HG03097 (cell line): Measurements from ENCODE around the gene DNMT3B.
"Not testable (repeated sequence)": the region's sequence is repeated elsewhere in the genome, so short reads cannot be mapped to it uniquely, and the experiment has no call there.

Experiments
- ATAC-seq: cut with Tn5 transposase; IDR thresholded peaks from one replicate; pipeline ENCODE4 v1.9.1; 2021; ENCODE audit not compliant: unreplicated experiment, low FRiP score

DNMT3B gene

GRCh38 chr20:32762754-32763201, 593 bp downstream of the DNMT3B start:
- peak; percentile 3 for ATAC-seq

GRCh38 chr20:32763202-32764004, 1.2 kb downstream of the DNMT3B start:
- ATAC-seq, result no peak

GRCh38 chr20:32764005-32764960, 2.1 kb downstream of the DNMT3B start:
- no peak for ATAC-seq

- ATAC-seq, result not testable (repeated sequence)
Observed at GRCh38 chr20:32765230-32765875, 3.2 kb downstream of the DNMT3B start.

- ATAC-seq, result no peak
Observed at GRCh38 chr20:32767418-32768198, 5.4 kb downstream of the DNMT3B start.

- ATAC-seq, result no peak
Observed at GRCh38 chr20:32772046-32772445, 9.9 kb downstream of the DNMT3B start.

- ATAC-seq, result no peak
Observed at GRCh38 chr20:32773223-32773622, 11.0 kb downstream of the DNMT3B start.

GRCh38 chr20:32773855-32774254, 11.7 kb downstream of the DNMT3B start:
- ATAC-seq, result no peak

- ATAC-seq, result no peak
Observed at GRCh38 chr20:32775336-32775991, 13.3 kb downstream of the DNMT3B start.

- no peak for ATAC-seq
Observed at GRCh38 chr20:32777177-32777956, 15.2 kb downstream of the DNMT3B start.

- ATAC-seq, result no peak
Observed at GRCh38 chr20:32779500-32780211, 17.5 kb downstream of the DNMT3B start.

- ATAC-seq, result no peak
Observed at GRCh38 chr20:32780278-32780677, 18.1 kb downstream of the DNMT3B start.

- ATAC-seq, result no peak
Observed at GRCh38 chr20:32780749-32781655, 18.8 kb downstream of the DNMT3B start.

- no peak for ATAC-seq
Observed at GRCh38 chr20:32784369-32785080, 22.3 kb downstream of the DNMT3B start.

GRCh38 chr20:32786059-32786760, 24.0 kb downstream of the DNMT3B start:
- ATAC-seq, result no peak

GRCh38 chr20:32787168-32787567, 25.0 kb downstream of the DNMT3B start:
- no peak for ATAC-seq
